ENCODE measurements around the gene MTUS2. TPM values are rescaled to one million over a fixed set of nuclear protein-coding genes. Genes with fewer than 3 reads are reported as not detected.
A peak's percentile ranks its signal among the peaks of the same experiment; 100 is the strongest.

MTUS2 gene
- total RNA-seq, 1 experiment from 2014 or later: 0.17 TPM

GRCh38 chr13:29284726-29285125 is 464.6 kb downstream of the MTUS2 start:
- no peak overlapping the region for H3K4me3 ChIP-seq (ENCODE audit: insufficient read depth, low read depth, low read length)
- no peaks in the 10 kb centered on the region for H3K36me3 ChIP-seq (replicated peaks; ENCODE audit: control insufficient read depth, insufficient read depth, low read length)
- H3K27me3 ChIP-seq (ENCODE audit: control insufficient read depth, insufficient read depth, low read length): no peaks in the 10 kb centered on the region
- DNase-seq: peak; percentile 26

- Histone ChIP-seq H3K36me3 (replicated peaks; ENCODE audit: control insufficient read depth, insufficient read depth, low read length) (no peaks in the 10 kb centered on the region), H3K4me3 (ENCODE audit: insufficient read depth, low read depth, low read length) (no peak overlapping the region), H3K27me3 (ENCODE audit: control insufficient read depth, insufficient read depth, low read length) (no peaks in the 10 kb centered on the region)
- DNase-seq: no peak
Measured at GRCh38 chr13:29287237-29287636, 467.1 kb downstream of the MTUS2 start.

- Histone ChIP-seq H3K27me3 (ENCODE audit: control insufficient read depth, insufficient read depth, low read length) (no peaks in the 10 kb centered on the region), H3K36me3 (replicated peaks; ENCODE audit: control insufficient read depth, insufficient read depth, low read length) (no peaks in the 10 kb centered on the region), H3K4me3 (ENCODE audit: insufficient read depth, low read depth, low read length) (no peak overlapping the region)
- no peak for DNase-seq
Measured at GRCh38 chr13:29292045-29292444, 471.9 kb downstream of the MTUS2 start.

- Histone ChIP-seq H3K36me3 (replicated peaks; ENCODE audit: control insufficient read depth, insufficient read depth, low read length) (no peaks in the 10 kb centered on the region), H3K4me3 (ENCODE audit: insufficient read depth, low read depth, low read length) (no peak overlapping the region), H3K27me3 (ENCODE audit: control insufficient read depth, insufficient read depth, low read length) (no peaks in the 10 kb centered on the region)
- no peak for DNase-seq
Measured at GRCh38 chr13:29294821-29295220, 474.7 kb downstream of the MTUS2 start.

- Histone ChIP-seq H3K4me3 (ENCODE audit: insufficient read depth, low read depth, low read length) (no peak overlapping the region), H3K36me3 (replicated peaks; ENCODE audit: control insufficient read depth, insufficient read depth, low read length) (no peaks in the 10 kb centered on the region)
- peak; percentile 21 for DNase-seq
Measured at GRCh38 chr13:29301027-29301426, 480.9 kb downstream of the MTUS2 start.

GRCh38 chr13:29304148-29304547 is 484.0 kb downstream of the MTUS2 start:
- H3K36me3 ChIP-seq (replicated peaks; ENCODE audit: control insufficient read depth, insufficient read depth, low read length): no peaks in the 10 kb centered on the region
- no peak overlapping the region for H3K4me3 ChIP-seq (ENCODE audit: insufficient read depth, low read depth, low read length)
- no peak for DNase-seq
- no peaks in the 10 kb centered on the region for H3K27me3 ChIP-seq (ENCODE audit: control insufficient read depth, insufficient read depth, low read length)

More at GRCh38 chr13:29301027-29301426, 480.9 kb downstream of the MTUS2 start:
- H3K27me3 ChIP-seq (ENCODE audit: control insufficient read depth, insufficient read depth, low read length): no peaks in the 10 kb centered on the region

GRCh38 chr13:29310806-29311205 is 490.7 kb downstream of the MTUS2 start:
- Histone ChIP-seq H3K36me3 (replicated peaks; ENCODE audit: control insufficient read depth, insufficient read depth, low read length) (no peaks in the 10 kb centered on the region), H3K27me3 (ENCODE audit: control insufficient read depth, insufficient read depth, low read length) (no peaks in the 10 kb centered on the region), H3K4me3 (ENCODE audit: insufficient read depth, low read depth, low read length) (no peak overlapping the region)
- no peak for DNase-seq

GRCh38 chr13:29315847-29316246 is 495.7 kb downstream of the MTUS2 start:
- Histone ChIP-seq H3K27me3 (ENCODE audit: control insufficient read depth, insufficient read depth, low read length) (no peaks in the 10 kb centered on the region), H3K36me3 (replicated peaks; ENCODE audit: control insufficient read depth, insufficient read depth, low read length) (no peaks in the 10 kb centered on the region), H3K4me3 (ENCODE audit: insufficient read depth, low read depth, low read length) (no peak overlapping the region)
- no peak for DNase-seq

GRCh38 chr13:29317828-29318227 is 497.7 kb downstream of the MTUS2 start:
- H3K36me3 ChIP-seq (replicated peaks; ENCODE audit: control insufficient read depth, insufficient read depth, low read length): no peaks in the 10 kb centered on the region
- no peak overlapping the region for H3K4me3 ChIP-seq (ENCODE audit: insufficient read depth, low read depth, low read length)
- no peaks in the 10 kb centered on the region for H3K27me3 ChIP-seq (ENCODE audit: control insufficient read depth, insufficient read depth, low read length)
- no peak for DNase-seq

GRCh38 chr13:29318741-29319140 is 498.6 kb downstream of the MTUS2 start:
- Histone ChIP-seq H3K4me3 (ENCODE audit: insufficient read depth, low read depth, low read length) (no peak overlapping the region), H3K27me3 (ENCODE audit: control insufficient read depth, insufficient read depth, low read length) (no peaks in the 10 kb centered on the region), H3K36me3 (replicated peaks; ENCODE audit: control insufficient read depth, insufficient read depth, low read length) (no peaks in the 10 kb centered on the region)
- DNase-seq: no peak

GRCh38 chr13:29319451-29319850 is 499.3 kb downstream of the MTUS2 start:
- H3K27me3 ChIP-seq (ENCODE audit: control insufficient read depth, insufficient read depth, low read length): no peaks in the 10 kb centered on the region
- peak; percentile 64 for DNase-seq
- no peak overlapping the region for H3K4me3 ChIP-seq (ENCODE audit: insufficient read depth, low read depth, low read length)
- H3K36me3 ChIP-seq (replicated peaks; ENCODE audit: control insufficient read depth, insufficient read depth, low read length): no peaks in the 10 kb centered on the region

GRCh38 chr13:29323954-29324353 is 503.8 kb downstream of the MTUS2 start:
- Histone ChIP-seq H3K36me3 (replicated peaks; ENCODE audit: control insufficient read depth, insufficient read depth, low read length) (no peaks in the 10 kb centered on the region), H3K27me3 (ENCODE audit: control insufficient read depth, insufficient read depth, low read length) (no peaks in the 10 kb centered on the region), H3K4me3 (ENCODE audit: insufficient read depth, low read depth, low read length) (no peak overlapping the region)
- no peak for DNase-seq

- H3K4me3 ChIP-seq (ENCODE audit: insufficient read depth, low read depth, low read length): no peak overlapping the region
- H3K27me3 ChIP-seq (ENCODE audit: control insufficient read depth, insufficient read depth, low read length): no peaks in the 10 kb centered on the region
- H3K36me3 ChIP-seq (replicated peaks; ENCODE audit: control insufficient read depth, insufficient read depth, low read length): no peaks in the 10 kb centered on the region
- no peak for DNase-seq
Measured at GRCh38 chr13:29324601-29325000, 504.5 kb downstream of the MTUS2 start.

GRCh38 chr13:29328501-29328900 is 508.4 kb downstream of the MTUS2 start:
- H3K27me3 ChIP-seq (ENCODE audit: control insufficient read depth, insufficient read depth, low read length): no peaks in the 10 kb centered on the region
- no peaks in the 10 kb centered on the region for H3K36me3 ChIP-seq (replicated peaks; ENCODE audit: control insufficient read depth, insufficient read depth, low read length)
- H3K4me3 ChIP-seq (ENCODE audit: insufficient read depth, low read depth, low read length): no peak overlapping the region
- no peak for DNase-seq

GRCh38 chr13:29336356-29336755 is 516.2 kb downstream of the MTUS2 start:
- H3K4me3 ChIP-seq (ENCODE audit: insufficient read depth, low read depth, low read length): no peak overlapping the region
- DNase-seq: no peak
- H3K36me3 ChIP-seq (replicated peaks; ENCODE audit: control insufficient read depth, insufficient read depth, low read length): no peaks in the 10 kb centered on the region
- no peaks in the 10 kb centered on the region for H3K27me3 ChIP-seq (ENCODE audit: control insufficient read depth, insufficient read depth, low read length)

All from H7 (cell line).